ENCODE data around the gene IL11. TPM values are rescaled to one million over a fixed set of nuclear protein-coding genes. Genes with fewer than 3 reads are reported as not detected.

IL11 gene
- total RNA-seq, 2 donors from 2014 or later, result 0.16 TPM; not detected in 1

DNA sequence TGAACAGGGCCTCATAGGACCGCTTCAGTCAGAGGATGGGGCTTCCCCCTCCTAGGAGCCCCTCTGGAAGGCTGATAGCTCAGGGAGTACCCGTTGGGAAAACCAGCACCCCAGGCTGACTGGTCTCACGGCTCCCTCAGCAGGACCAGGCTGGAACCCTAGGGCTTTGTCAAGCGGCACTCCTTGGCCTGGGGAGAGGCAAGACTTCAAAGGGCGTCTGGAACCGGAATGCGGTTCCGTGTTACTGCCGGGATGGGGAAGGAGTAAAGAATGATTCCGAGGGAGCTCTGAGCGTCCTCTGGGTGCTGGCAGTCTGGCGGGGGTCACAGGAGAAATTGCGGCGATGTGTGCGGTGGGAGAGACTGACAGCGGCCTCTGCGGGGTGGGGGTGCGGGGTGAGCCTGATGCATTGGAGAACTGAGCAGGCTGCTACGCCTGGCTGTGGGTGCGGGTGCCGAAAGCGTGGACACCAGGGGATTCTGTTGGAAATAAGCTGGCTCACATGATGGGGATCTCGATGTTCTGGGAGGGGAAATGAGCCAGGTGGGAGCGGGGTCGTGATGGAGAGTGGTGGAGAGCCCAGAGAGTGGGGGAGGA, 17.6 kb downstream of the IL11 start:
- no peak overlapping the region for H3K27ac ChIP-seq
- H3K9me3 ChIP-seq, result no peaks in the 10 kb centered on the region
- DNase-seq (ENCODE audit: low spot score), result no peak
- no peak overlapping the region for H3K4me3 ChIP-seq
- no peak for TF ChIP-seq CTCF (IDR thresholded peaks at IDR 0.05)
- peaks cover 0 to 23% of the 10 kb centered on the region in 2 donors for H3K4me1 ChIP-seq
- peaks cover 21 to 33% of the 10 kb centered on the region in 2 donors for H3K27me3 ChIP-seq
- H3K36me3 ChIP-seq, result no peaks in the 10 kb centered on the region

DNA sequence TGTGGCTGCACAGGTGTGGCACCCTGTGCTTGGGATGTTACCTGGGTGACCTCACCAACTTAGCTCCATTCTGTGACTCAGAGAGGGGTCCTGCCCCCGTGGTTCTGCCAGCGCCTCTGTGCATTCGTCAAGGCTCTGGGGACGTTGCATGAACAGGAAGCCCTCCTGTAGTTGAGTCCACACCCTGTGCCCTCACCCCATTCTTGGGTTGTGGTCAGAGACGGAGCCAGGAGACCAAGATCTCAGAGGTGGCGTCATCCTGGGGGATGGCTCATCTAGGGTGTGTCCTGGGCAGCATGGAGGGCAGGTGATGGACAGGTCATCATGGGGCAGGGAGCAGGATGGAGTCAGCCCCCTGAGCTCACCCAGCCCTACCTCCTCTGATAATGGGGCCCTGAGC, 18.2 kb downstream of the IL11 start:
- Histone ChIP-seq H3K9me3 (no peaks in the 10 kb centered on the region), H3K4me3 (no peak overlapping the region), H3K27ac (no peak overlapping the region), H3K4me1 (peaks cover 0 to 23% of the 10 kb centered on the region in 2 donors), H3K27me3 (peaks cover 21 to 33% of the 10 kb centered on the region in 2 donors), H3K36me3 (peaks cover 3% of the 10 kb centered on the region)
- no peak for DNase-seq (ENCODE audit: low spot score)
- TF ChIP-seq CTCF (IDR thresholded peaks at IDR 0.05), result no peak

- H3K27me3 ChIP-seq, result peaks cover 21 to 33% of the 10 kb centered on the region in 2 donors
- no peaks in the 10 kb centered on the region for H3K9me3 ChIP-seq
- H3K4me1 ChIP-seq, result peaks cover 0 to 29% of the 10 kb centered on the region in 2 donors
- H3K4me3 ChIP-seq, result no peak overlapping the region
- peaks cover 4% of the 10 kb centered on the region for H3K36me3 ChIP-seq
- DNase-seq (ENCODE audit: low spot score), result no peak
- H3K27ac ChIP-seq, result no peak overlapping the region
- TF ChIP-seq CTCF (IDR thresholded peaks at IDR 0.05), result no peak
Measured at GRCh38 chr19:55350620-55351315, 19.5 kb downstream of the IL11 start.

DNA sequence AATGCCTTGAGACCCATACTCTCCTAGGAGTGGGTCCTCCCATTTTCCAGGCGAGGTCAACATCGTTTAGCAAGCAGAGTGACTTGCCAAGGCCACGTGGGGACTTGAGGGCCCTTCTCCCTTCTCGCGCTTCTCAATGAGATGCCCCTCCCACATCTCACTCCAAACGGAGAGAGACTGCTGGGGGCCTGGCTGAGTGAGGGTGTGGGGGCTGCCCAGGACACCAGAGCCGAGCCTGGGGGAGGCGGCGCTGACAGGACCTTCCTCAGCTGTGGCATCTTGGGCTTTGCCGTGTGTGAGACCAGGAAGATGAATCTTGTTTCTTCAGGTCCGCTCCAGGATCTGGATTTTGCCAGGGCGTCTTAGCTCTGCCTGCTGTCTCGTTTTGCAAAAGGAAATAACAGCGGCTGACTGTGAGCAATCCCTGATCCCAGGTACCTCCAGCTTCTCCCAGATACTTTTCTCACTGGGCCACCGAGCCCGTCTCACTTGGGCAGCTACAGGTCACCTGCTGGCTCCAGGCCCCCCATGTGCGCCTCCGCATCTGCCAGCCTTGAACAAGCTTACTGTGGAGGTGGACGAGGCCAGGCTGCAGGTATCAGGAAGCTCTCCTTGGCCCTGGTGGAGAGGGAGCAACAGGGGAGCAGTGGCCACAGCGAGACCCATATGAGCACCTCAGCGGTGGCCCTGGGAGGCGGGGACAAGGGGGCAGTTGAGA, 21.8 kb downstream of the IL11 start:
- DNase-seq (ENCODE audit: low spot score), result no peak
- H3K4me1 ChIP-seq, result peaks cover 0 to 14% of the 10 kb centered on the region in 2 donors

GRCh38 chr19:55347442-55348009, 22.7 kb downstream of the IL11 start:
- Histone ChIP-seq H3K27ac (no peak overlapping the region), H3K9me3 (no peaks in the 10 kb centered on the region), H3K27me3 (peaks cover 9 to 11% of the 10 kb centered on the region in 2 donors), H3K4me3 (no peak overlapping the region), H3K4me1 (peaks cover 0 to 9% of the 10 kb centered on the region in 2 donors), H3K36me3 (peaks cover 10% of the 10 kb centered on the region)
- no peak for DNase-seq (ENCODE audit: low spot score)
- no peak for TF ChIP-seq CTCF (IDR thresholded peaks at IDR 0.05)

More for the DNA sequence above, 21.8 kb downstream of the IL11 start:
- Histone ChIP-seq H3K9me3 (no peaks in the 10 kb centered on the region), H3K27ac (no peak overlapping the region), H3K27me3 (peaks cover 18 to 20% of the 10 kb centered on the region in 2 donors), H3K4me3 (no peak overlapping the region), H3K36me3 (peaks cover 4% of the 10 kb centered on the region)
- TF ChIP-seq CTCF (IDR thresholded peaks at IDR 0.05), result no peak
